Keratinocyte (primary cell): ENCODE measurements around the gene MAP3K20. TPM values are rescaled to one million over a fixed set of nuclear protein-coding genes. Genes with fewer than 3 reads are reported as not detected.

Experiments used
- DNase-seq: peaks from one replicate; pipeline ENCODE4 v3.0.0-alpha.2; 2011; ENCODE audit warnings: low read depth, missing footprints, low spot score
- FAIRE-seq: peaks from 2 replicates; lab custom pipeline; 2011; peaks lifted over from hg19 to GRCh38; lab: Jason Lieb, UNC
- H2AFZ ChIP-seq: 2 replicates; pipeline ENCODE4 v1.6.0; 2012; ENCODE audit warnings: low read length, control low read depth, inconsistent platforms; ENCODE audit not compliant: control insufficient read depth
- H3K27ac ChIP-seq: 2 replicates; pipeline ENCODE4 v1.5.1; 2011; ENCODE audit warnings: low read length; ENCODE audit not compliant: control insufficient read depth, insufficient read depth
- H3K27me3 ChIP-seq: 3 replicates; pipeline ENCODE4 v1.6.0; 2011; ENCODE audit warnings: low read length; ENCODE audit not compliant: control insufficient read depth, insufficient read depth; ENCODE audit errors: extremely low read depth
- H3K36me3 ChIP-seq, 2 experiments: 2 replicates in 1 of 2; 3 replicates in 1 of 2; pipeline ENCODE4 v1.5.1; 2011; ENCODE audit warnings: low read length in 2 of 2, mild to moderate bottlenecking in 1 of 2; ENCODE audit not compliant: control insufficient read depth in 2 of 2, insufficient read depth in 2 of 2; ENCODE audit errors: extremely low read depth in 1 of 2
- H3K4me1 ChIP-seq: 3 replicates; pipeline ENCODE4 v1.5.1; 2011; ENCODE audit warnings: low read length; ENCODE audit not compliant: control insufficient read depth, insufficient read depth; ENCODE audit errors: extremely low read depth
- H3K4me2 ChIP-seq: 3 replicates; pipeline ENCODE4 v1.6.0; 2011; ENCODE audit warnings: low read depth, low read length; ENCODE audit not compliant: control insufficient read depth, insufficient read depth; ENCODE audit errors: extremely low read depth
- H3K4me3 ChIP-seq, 3 experiments: fragments of 200-600 bp in 1 of 3; sonication (generic) in 1 of 3; 2 replicates in 2 of 3; 3 replicates in 1 of 3; pipeline ENCODE4 v1.5.1; 2011 to 2016; ENCODE audit warnings: low read length in 3 of 3, mild to moderate bottlenecking in 3 of 3, control low read depth in 2 of 3, inconsistent platforms in 1 of 3, low read depth in 1 of 3, mixed read lengths in 1 of 3, mixed run types in 1 of 3, moderate library complexity in 1 of 3; ENCODE audit not compliant: control insufficient read depth in 2 of 3, insufficient read depth in 2 of 3; ENCODE audit errors: extremely low read depth in 1 of 3
- H3K79me2 ChIP-seq: 2 replicates; pipeline ENCODE4 v1.6.0; 2012; ENCODE audit warnings: low read length; ENCODE audit not compliant: control insufficient read depth, insufficient read depth
- H3K9ac ChIP-seq: 3 replicates; pipeline ENCODE4 v1.6.0; 2011; ENCODE audit warnings: low read length; ENCODE audit not compliant: control insufficient read depth, insufficient read depth; ENCODE audit errors: extremely low read depth
- H3K9me1 ChIP-seq: 3 replicates; pipeline ENCODE4 v1.6.0; 2011; ENCODE audit warnings: low read length; ENCODE audit not compliant: control insufficient read depth, insufficient read depth; ENCODE audit errors: extremely low read depth
- H3K9me3 ChIP-seq: 2 replicates; pipeline ENCODE4 v1.5.1; 2012; ENCODE audit warnings: low read depth, low read length; ENCODE audit not compliant: control insufficient read depth
- H4K20me1 ChIP-seq: 3 replicates; pipeline ENCODE4 v1.6.0; 2011; ENCODE audit warnings: low read length; ENCODE audit not compliant: control insufficient read depth, insufficient read depth; ENCODE audit errors: extremely low read depth
- EZH2 ChIP-seq: IDR thresholded peaks from one replicate; pipeline ENCODE4 v1.6.1; 2012; ENCODE audit warnings: inconsistent platforms, mild to moderate bottlenecking, low read length, moderate library complexity
- dilution Hi-C: fragments of 300-500 bp; cut with MboI; formaldehyde crosslinking; loops from one replicate; pipeline ENCODE4 v1.7.0; 2020; ENCODE audit warnings: low sequenced_read_pairs; ENCODE audit not compliant: extremely low pct_ligation_motif_present
- polyA plus RNA-seq, 5 experiments: library from polyadenylated mRNA; depleted of rRNA in 3 of 5; stranded (reverse) in 3 of 5; stranded (forward) in 1 of 5; unstranded in 1 of 5; fragments of >200 nt; gene quantifications; 1 replicate in 1 of 5; 2 replicates in 3 of 5; 3 replicates in 1 of 5; pipeline versions ENCODE4 v1.2.1 to v1.2.3, GENCODE V29; 2011 to 2012; ENCODE audit warnings: missing spikeins in 2 of 5, low read depth in 1 of 5, low replicate concordance in 1 of 5
- TF ChIP-seq, protein P1 (sequence below), 3 experiments: IDR thresholded peaks in 1 of 3; conservative IDR thresholded peaks in 1 of 3; optimal IDR thresholded peaks in 1 of 3; 2 replicates in 2 of 3; 3 replicates in 1 of 3; pipeline versions ENCODE3 to v1.5.1; 2011; ENCODE audit warnings: low read length in 3 of 3, mild to moderate bottlenecking in 3 of 3, moderate library complexity in 2 of 3, control low read depth in 1 of 3, inconsistent platforms in 1 of 3; ENCODE audit not compliant: insufficient read depth in 2 of 3; ENCODE audit errors: extremely low read depth in 1 of 3

Gene MAP3K20
- polyA plus RNA-seq, 1 donor (not counting 4 experiments of a cell fraction or from before 2014, with no cell fraction given) = 31.7 TPM

DNA sequence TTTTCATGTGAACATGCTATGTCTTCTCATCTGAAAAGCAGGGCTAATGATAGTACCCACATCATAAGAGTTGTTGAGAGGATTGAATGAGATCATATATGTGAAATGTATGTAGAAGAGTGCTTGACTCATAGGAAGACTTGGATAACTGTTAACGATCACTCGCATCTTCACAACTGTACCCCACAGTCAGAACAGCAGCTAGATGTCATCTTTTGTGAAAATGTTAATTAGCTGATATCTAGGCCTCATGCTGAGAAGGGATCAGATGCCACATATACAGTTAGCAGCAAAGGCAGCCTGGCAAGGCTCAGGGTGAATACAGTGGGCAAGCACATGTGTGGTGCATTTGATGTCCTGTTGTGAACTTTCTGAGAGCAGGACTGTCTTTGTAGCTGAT is 24.2 kb downstream of the MAP3K20 start:
- H3K79me2 ChIP-seq = peaks cover 11% of the 10 kb centered on the region
- H3K27me3 ChIP-seq = no peaks in the 10 kb centered on the region
- peaks cover 7% of the 10 kb centered on the region for H3K4me1 ChIP-seq
- DNase-seq = no peak
- no peaks in the 10 kb centered on the region for H3K9me3 ChIP-seq
- H3K36me3 ChIP-seq = peaks cover 2 to 8% of the 10 kb centered on the region in 2 experiments
- H3K4me3 ChIP-seq = no peak overlapping the region
- H3K27ac ChIP-seq = no peak overlapping the region
- H4K20me1 ChIP-seq = no peaks in the 10 kb centered on the region
- no peak overlapping the region for H3K4me2 ChIP-seq
- TF ChIP-seq, protein P1, sequence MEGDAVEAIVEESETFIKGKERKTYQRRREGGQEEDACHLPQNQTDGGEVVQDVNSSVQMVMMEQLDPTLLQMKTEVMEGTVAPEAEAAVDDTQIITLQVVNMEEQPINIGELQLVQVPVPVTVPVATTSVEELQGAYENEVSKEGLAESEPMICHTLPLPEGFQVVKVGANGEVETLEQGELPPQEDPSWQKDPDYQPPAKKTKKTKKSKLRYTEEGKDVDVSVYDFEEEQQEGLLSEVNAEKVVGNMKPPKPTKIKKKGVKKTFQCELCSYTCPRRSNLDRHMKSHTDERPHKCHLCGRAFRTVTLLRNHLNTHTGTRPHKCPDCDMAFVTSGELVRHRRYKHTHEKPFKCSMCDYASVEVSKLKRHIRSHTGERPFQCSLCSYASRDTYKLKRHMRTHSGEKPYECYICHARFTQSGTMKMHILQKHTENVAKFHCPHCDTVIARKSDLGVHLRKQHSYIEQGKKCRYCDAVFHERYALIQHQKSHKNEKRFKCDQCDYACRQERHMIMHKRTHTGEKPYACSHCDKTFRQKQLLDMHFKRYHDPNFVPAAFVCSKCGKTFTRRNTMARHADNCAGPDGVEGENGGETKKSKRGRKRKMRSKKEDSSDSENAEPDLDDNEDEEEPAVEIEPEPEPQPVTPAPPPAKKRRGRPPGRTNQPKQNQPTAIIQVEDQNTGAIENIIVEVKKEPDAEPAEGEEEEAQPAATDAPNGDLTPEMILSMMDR (optimal IDR thresholded peaks at IDR 0.05 in 1 of 3, IDR thresholded peaks at IDR 0.05 in 1 of 3, conservative IDR thresholded peaks at IDR 0.05 in 1 of 3; ENCODE audit: extremely low read depth in 1 of 3, insufficient read depth in 2 of 3, low read length in 3 of 3) = no peak
- no peak for TF ChIP-seq EZH2
- no peak overlapping the region for H2AFZ ChIP-seq
- FAIRE-seq = peak; percentile 49
- no peak overlapping the region for H3K9ac ChIP-seq
- dilution Hi-C loops = no loop called here
- H3K9me1 ChIP-seq = no peaks in the 10 kb centered on the region

DNA sequence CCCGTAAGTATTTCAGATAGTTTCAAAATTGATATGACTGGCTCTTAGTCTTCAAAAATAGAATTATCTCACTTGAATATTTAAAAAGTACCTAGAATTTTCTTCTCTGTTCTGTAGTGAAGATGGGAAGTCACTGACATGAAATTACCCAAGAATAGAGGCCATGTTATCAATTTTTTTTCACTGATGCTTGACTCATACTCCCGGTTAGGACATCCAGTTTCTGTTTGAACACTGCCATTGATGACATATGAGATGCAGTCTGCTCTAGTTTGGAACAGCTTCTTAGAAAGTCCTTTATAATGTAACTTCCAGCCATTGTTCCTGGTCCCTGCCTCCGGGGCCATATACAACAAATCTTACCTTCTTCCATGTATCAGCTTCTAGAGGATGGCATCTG is 26.0 kb downstream of the MAP3K20 start:
- DNase-seq (no peak), FAIRE-seq (no peak)
- TF ChIP-seq, protein P1 (optimal IDR thresholded peaks at IDR 0.05 in 1 of 3, IDR thresholded peaks at IDR 0.05 in 1 of 3, conservative IDR thresholded peaks at IDR 0.05 in 1 of 3; ENCODE audit: extremely low read depth in 1 of 3, insufficient read depth in 2 of 3, low read length in 3 of 3) = no peak
- no peak for TF ChIP-seq EZH2
- H3K27ac ChIP-seq = peak overlapping the region; percentile 30
- H3K4me3 ChIP-seq = no peak overlapping the region
- H3K79me2 ChIP-seq = peaks cover 18% of the 10 kb centered on the region
- H3K9me3 ChIP-seq = no peaks in the 10 kb centered on the region
- H3K4me1 ChIP-seq = peaks cover 7% of the 10 kb centered on the region
- dilution Hi-C loops = no loop called here
- no peak overlapping the region for H3K9ac ChIP-seq
- H3K36me3 ChIP-seq = peaks cover 2 to 8% of the 10 kb centered on the region in 2 experiments
- H3K27me3 ChIP-seq = no peaks in the 10 kb centered on the region
- no peaks in the 10 kb centered on the region for H3K9me1 ChIP-seq
- no peak overlapping the region for H2AFZ ChIP-seq
- no peaks in the 10 kb centered on the region for H4K20me1 ChIP-seq
- H3K4me2 ChIP-seq = no peak overlapping the region
